A673 (cell line): ENCODE measurements around the gene RAB8B. TPM values are rescaled to one million over a fixed set of nuclear protein-coding genes. Genes with fewer than 3 reads are reported as not detected.

ENCODE experiments used
- BruUV-seq: library from RNA; stranded (reverse); fragments of 400-500 nt; replicated peaks from 2 replicates; lab custom pipeline; 2021; lab: Mats Ljungman, UMichigan
- CTCF ChIA-PET: fragments of 300-600 bp; sonication (Branson Sonifier 250); formaldehyde crosslinking; loops from one replicate; lab custom pipeline; 2022; ENCODE audit warnings: antibody characterized with exemption; lab: Charles Lee
- POLR2A ChIA-PET: fragments of 300-600 bp; sonication (Branson Sonifier 250); formaldehyde crosslinking; loops from one replicate; lab custom pipeline; 2022; ENCODE audit warnings: antibody characterized with exemption; ENCODE audit not compliant: low non-redundant PET; lab: Charles Lee
- DNase-seq: peaks from one replicate; pipeline ENCODE4 v3.0.0-alpha.2; 2015; ENCODE audit warnings: low spot score
- H3K27ac ChIP-seq: fragments of 200-600 bp; sonication (generic); 2 replicates; pipeline ENCODE4 v1.5.1; 2016; ENCODE audit warnings: mixed run types, low read depth, mild to moderate bottlenecking, mixed read lengths, antibody characterized with exemption, low read length; ENCODE audit not compliant: poor library complexity, severe bottlenecking
- H3K27me3 ChIP-seq: fragments of 200-600 bp; sonication (generic); replicated peaks from 2 replicates; pipeline ENCODE4 v1.6.1; 2017; ENCODE audit warnings: mixed run types, low read depth, mild to moderate bottlenecking, mixed read lengths, antibody characterized with exemption, low read length; ENCODE audit not compliant: insufficient read depth, poor library complexity
- H3K36me3 ChIP-seq: fragments of 200-600 bp; sonication (generic); 2 replicates; pipeline ENCODE4 v1.6.1; 2016; ENCODE audit warnings: mixed run types, mild to moderate bottlenecking, mixed read lengths, antibody characterized with exemption, low read length; ENCODE audit not compliant: insufficient read depth, poor library complexity, severe bottlenecking
- H3K4me1 ChIP-seq: fragments of 200-600 bp; sonication (generic); 2 replicates; pipeline ENCODE4 v1.6.1; 2017; ENCODE audit warnings: mixed run types, mild to moderate bottlenecking, mixed read lengths, antibody characterized with exemption, low read length; ENCODE audit not compliant: insufficient read depth, poor library complexity, severe bottlenecking
- H3K4me3 ChIP-seq: fragments of 200-600 bp; sonication (generic); 2 replicates; pipeline ENCODE4 v1.5.1; 2016; ENCODE audit warnings: low read depth, mixed run types, mild to moderate bottlenecking, mixed read lengths, low read length; ENCODE audit not compliant: poor library complexity, severe bottlenecking
- H3K9me3 ChIP-seq: fragments of 200-600 bp; sonication (generic); 2 replicates; pipeline ENCODE4 v1.6.1; 2016; ENCODE audit warnings: mixed run types, low read depth, mild to moderate bottlenecking, mixed read lengths, antibody characterized with exemption, low read length; ENCODE audit not compliant: poor library complexity, severe bottlenecking
- EZH2 ChIP-seq: fragments of 200-600 bp; sonication (generic); IDR thresholded peaks from 2 replicates; pipeline ENCODE4 v1.6.1; 2017; ENCODE audit warnings: borderline replicate concordance, low read depth, mild to moderate bottlenecking, mixed read lengths, antibody characterized with exemption, low read length; ENCODE audit not compliant: poor library complexity, severe bottlenecking
- intact Hi-C: fragments of 100-400 bp; cut with micrococcal nuclease; formaldehyde crosslinking; loops from one replicate; pipeline ENCODE4 v1.10.0; 2022; ENCODE audit not compliant: unreplicated experiment
- total RNA-seq: library from RNA; stranded (reverse); gene quantifications from 2 replicates; pipeline ENCODE4 v1.2.3, GENCODE V29; 2021
- TF ChIP-seq, protein P1 (sequence below): fragments of 300-800, 200-600 bp; sonication (generic); conservative IDR thresholded peaks from 2 replicates; pipeline ENCODE4 v1.5.1; 2017; ENCODE audit warnings: low read depth, mild to moderate bottlenecking, antibody characterized with exemption, low read length, moderate library complexity, mixed read lengths

RAB8B gene
- total RNA-seq, 1 experiment from 2014 or later = 29.1 TPM

DNA sequence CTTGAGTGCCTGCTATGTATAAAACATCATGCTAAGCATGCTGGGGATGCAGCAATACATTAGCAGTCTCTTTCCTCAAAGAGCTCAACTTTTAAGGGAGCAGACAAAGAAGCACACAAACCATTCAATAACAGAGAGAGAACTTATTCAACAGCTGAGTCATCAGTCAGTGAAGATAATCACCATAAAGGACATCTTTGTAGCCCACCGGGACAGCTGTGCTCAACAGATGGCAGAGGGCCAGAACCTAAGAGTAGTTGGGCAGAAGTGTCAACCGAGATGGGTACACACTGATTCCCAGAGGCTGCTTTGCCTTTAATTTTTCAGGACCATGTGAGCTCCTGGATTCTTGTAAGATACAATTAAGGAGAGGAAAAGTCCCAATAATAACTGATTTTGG lies 4.2 kb upstream of the RAB8B start:
- no peaks in the 10 kb centered on the region for H3K36me3 ChIP-seq
- POLR2A ChIA-PET = no interaction called here

GRCh38 chr15:63186065-63186464 lies 3.3 kb upstream of the RAB8B start:
- ChIA-PET CTCF (no interaction called here), POLR2A (no interaction called here)
- no peak overlapping the region for H3K4me3 ChIP-seq
- intact Hi-C loops = loop anchor here (5.0 kb wide), 2 partner anchors 71 to 91 kb away; partner anchors contain the start of gene APH1B
- DNase-seq = no peak
- H3K36me3 ChIP-seq = no peaks in the 10 kb centered on the region
- BruUV-seq = no TSS peak
- no peak overlapping the region for H3K27ac ChIP-seq
- peaks cover 10% of the 10 kb centered on the region for H3K4me1 ChIP-seq
- no peaks in the 10 kb centered on the region for H3K9me3 ChIP-seq
- no peaks in the 10 kb centered on the region for H3K27me3 ChIP-seq
- TF ChIP-seq, protein P1, sequence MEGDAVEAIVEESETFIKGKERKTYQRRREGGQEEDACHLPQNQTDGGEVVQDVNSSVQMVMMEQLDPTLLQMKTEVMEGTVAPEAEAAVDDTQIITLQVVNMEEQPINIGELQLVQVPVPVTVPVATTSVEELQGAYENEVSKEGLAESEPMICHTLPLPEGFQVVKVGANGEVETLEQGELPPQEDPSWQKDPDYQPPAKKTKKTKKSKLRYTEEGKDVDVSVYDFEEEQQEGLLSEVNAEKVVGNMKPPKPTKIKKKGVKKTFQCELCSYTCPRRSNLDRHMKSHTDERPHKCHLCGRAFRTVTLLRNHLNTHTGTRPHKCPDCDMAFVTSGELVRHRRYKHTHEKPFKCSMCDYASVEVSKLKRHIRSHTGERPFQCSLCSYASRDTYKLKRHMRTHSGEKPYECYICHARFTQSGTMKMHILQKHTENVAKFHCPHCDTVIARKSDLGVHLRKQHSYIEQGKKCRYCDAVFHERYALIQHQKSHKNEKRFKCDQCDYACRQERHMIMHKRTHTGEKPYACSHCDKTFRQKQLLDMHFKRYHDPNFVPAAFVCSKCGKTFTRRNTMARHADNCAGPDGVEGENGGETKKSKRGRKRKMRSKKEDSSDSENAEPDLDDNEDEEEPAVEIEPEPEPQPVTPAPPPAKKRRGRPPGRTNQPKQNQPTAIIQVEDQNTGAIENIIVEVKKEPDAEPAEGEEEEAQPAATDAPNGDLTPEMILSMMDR = no peak
- TF ChIP-seq EZH2 = no peak

More for the DNA sequence above, 4.2 kb upstream of the RAB8B start:
- peaks cover 1% of the 10 kb centered on the region for H3K4me1 ChIP-seq
- no peak overlapping the region for H3K4me3 ChIP-seq
- no peak overlapping the region for H3K27ac ChIP-seq
- no peaks in the 10 kb centered on the region for H3K9me3 ChIP-seq
- peak; percentile 37 for DNase-seq
- intact Hi-C loops = loop anchor here (5.0 kb wide), 2 partner anchors 72 to 92 kb away; partner anchors contain the start of gene APH1B
- H3K27me3 ChIP-seq = no peaks in the 10 kb centered on the region
- CTCF ChIA-PET = no interaction called here
- TF ChIP-seq, protein P1 = no peak
- TF ChIP-seq EZH2 = no peak
- BruUV-seq = no TSS peak

DNA sequence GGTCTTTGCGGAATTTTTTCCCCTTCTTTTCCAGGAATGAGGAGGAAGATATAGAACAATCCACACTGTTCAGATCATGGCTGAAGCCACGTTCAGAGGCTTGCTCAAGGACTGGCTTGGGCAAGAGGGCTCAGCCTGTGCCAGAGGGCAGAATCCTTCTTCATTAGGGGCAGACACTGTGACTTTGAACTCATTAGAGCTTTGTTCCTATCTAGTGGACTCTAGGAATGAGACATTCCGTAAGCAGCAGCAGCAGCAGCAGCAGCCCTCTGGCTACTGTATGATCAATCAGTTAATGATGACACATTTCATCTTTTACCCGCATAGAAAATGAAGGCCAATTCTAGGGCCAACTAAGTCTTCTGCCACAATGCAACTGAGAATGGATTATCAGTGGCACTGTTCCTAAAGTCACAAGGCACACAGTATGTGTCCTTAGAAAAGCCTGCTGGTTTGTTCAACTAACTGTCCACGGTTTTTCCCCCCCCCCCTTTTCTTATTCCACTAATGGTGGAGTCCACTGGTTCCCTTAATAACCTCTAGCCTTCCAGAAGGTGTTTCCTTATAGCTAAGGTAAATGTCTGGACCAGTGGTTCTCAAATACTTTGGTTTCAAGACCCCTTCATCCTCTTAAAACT lies 1.7 kb upstream of the RAB8B start:
- DNase-seq = no peak
- no TSS peak for BruUV-seq
- H3K27me3 ChIP-seq = no peaks in the 10 kb centered on the region
- H3K4me1 ChIP-seq = peaks cover 10% of the 10 kb centered on the region
- intact Hi-C loops = loop anchor here (5.0 kb wide), 2 partner anchors 70 to 90 kb away; partner anchors contain the start of gene APH1B
- H3K9me3 ChIP-seq = no peaks in the 10 kb centered on the region
- H3K4me3 ChIP-seq = no peak overlapping the region
- no peaks in the 10 kb centered on the region for H3K36me3 ChIP-seq
- no peak for TF ChIP-seq EZH2
- TF ChIP-seq, protein P1 = no peak
- ChIA-PET POLR2A (no interaction called here), CTCF (no interaction called here)
- no peak overlapping the region for H3K27ac ChIP-seq
